Measurements from ENCODE around the gene PHETA2. TPM values are rescaled to one million over a fixed set of nuclear protein-coding genes. Genes with fewer than 3 reads are reported as not detected.
A peak's percentile ranks its signal among the peaks of the same experiment; 100 is the strongest.

PHETA2 gene
- 14.2 TPM for total RNA-seq

GRCh38 chr22:42074132-42074811 lies at the start of gene PHETA2:
Gene PHETA2 (plus strand): TSS chr22:42074248. CDS start chr22:42077294, 3,046 bp downstream.
- intact Hi-C loops (cut with DNase I) = loop anchor here (10.0 kb wide), 1 partner anchor 371 kb away; no protein-coding TSS in a partner anchor
- H3K27me3 ChIP-seq = no peaks in the 10 kb centered on the region
- peaks cover 66% of the 10 kb centered on the region for H3K4me1 ChIP-seq
- H3K9me3 ChIP-seq = no peaks in the 10 kb centered on the region
- peaks cover 0 to 9% of the 10 kb centered on the region in 2 donors for H3K36me3 ChIP-seq
- DNase-seq (ENCODE audit: extremely low spot score in 2 of 2) = no peak
- H3K4me3 ChIP-seq = peak within 1 kb of the TSS; percentile 75 to 84
- TF ChIP-seq POLR2AphosphoS5 (IDR thresholded peaks at IDR 0.05; ENCODE audit: insufficient read depth in 1 of 2, low read depth in 1 of 2) (peak in 1 of 2 donors; percentile 63), POLR2A (IDR thresholded peaks at IDR 0.05) (no peak), CTCF (IDR thresholded peaks at IDR 0.05) (peak in 1 of 3 experiments; percentile 38)
- H3K27ac ChIP-seq = peak within 1 kb of the TSS; percentile 95

GRCh38 chr22:42025421-42025820 lies 48.6 kb upstream of the PHETA2 start:
- no peaks in the 10 kb centered on the region for H3K9me3 ChIP-seq

GRCh38 chr22:42026705-42027104 lies 47.3 kb upstream of the PHETA2 start:
- intact Hi-C loops (cut with DNase I) = no loop called here
- H3K27ac ChIP-seq = no peak overlapping the region
- H3K27me3 ChIP-seq = no peaks in the 10 kb centered on the region
- no peak for TF ChIP-seq CTCF (IDR thresholded peaks at IDR 0.05)
- TF ChIP-seq POLR2A (IDR thresholded peaks at IDR 0.05) = no peak
- TF ChIP-seq POLR2AphosphoS5 (IDR thresholded peaks at IDR 0.05; ENCODE audit: insufficient read depth in 1 of 2, low read depth in 1 of 2) = no peak
- no peak overlapping the region for H3K4me3 ChIP-seq
- H3K4me1 ChIP-seq = no peaks in the 10 kb centered on the region
- H3K36me3 ChIP-seq = no peaks in the 10 kb centered on the region
- no peak for DNase-seq (ENCODE audit: extremely low spot score in 2 of 2)
- no peaks in the 10 kb centered on the region for H3K9me3 ChIP-seq

More at GRCh38 chr22:42025421-42025820, 48.6 kb upstream of the PHETA2 start:
- no peak for DNase-seq (ENCODE audit: extremely low spot score in 2 of 2)
- no peaks in the 10 kb centered on the region for H3K36me3 ChIP-seq
- TF ChIP-seq POLR2A (IDR thresholded peaks at IDR 0.05) (no peak), CTCF (IDR thresholded peaks at IDR 0.05) (no peak), POLR2AphosphoS5 (IDR thresholded peaks at IDR 0.05; ENCODE audit: insufficient read depth in 1 of 2, low read depth in 1 of 2) (no peak)
- H3K4me1 ChIP-seq = no peaks in the 10 kb centered on the region
- H3K27ac ChIP-seq = no peak overlapping the region
- intact Hi-C loops (cut with DNase I) = no loop called here
- H3K27me3 ChIP-seq = no peaks in the 10 kb centered on the region
- H3K4me3 ChIP-seq = no peak overlapping the region

GRCh38 chr22:42033263-42034181 lies 40.5 kb upstream of the PHETA2 start:
- Histone ChIP-seq H3K9me3 (no peaks in the 10 kb centered on the region), H3K4me1 (no peaks in the 10 kb centered on the region), H3K27ac (no peak overlapping the region), H3K27me3 (no peaks in the 10 kb centered on the region), H3K36me3 (no peaks in the 10 kb centered on the region), H3K4me3 (no peak overlapping the region)
- intact Hi-C loops (cut with DNase I) = no loop called here
- TF ChIP-seq POLR2A (IDR thresholded peaks at IDR 0.05) = no peak
- no peak for TF ChIP-seq POLR2AphosphoS5 (IDR thresholded peaks at IDR 0.05; ENCODE audit: insufficient read depth in 1 of 2, low read depth in 1 of 2)
- no peak for TF ChIP-seq CTCF (IDR thresholded peaks at IDR 0.05)
- no peak for DNase-seq (ENCODE audit: extremely low spot score in 2 of 2)
